Measurements from ENCODE around the gene GPR15LG.

The GPR15LG gene

GRCh38 chr10:84214612-84215235 lies 41.1 kb downstream of the GPR15LG start:
- no peak for DNase-seq (ENCODE audit: low spot score)

GRCh38 chr10:84216834-84217233 lies 43.2 kb downstream of the GPR15LG start:
- no peak for DNase-seq (ENCODE audit: low spot score)

DNA sequence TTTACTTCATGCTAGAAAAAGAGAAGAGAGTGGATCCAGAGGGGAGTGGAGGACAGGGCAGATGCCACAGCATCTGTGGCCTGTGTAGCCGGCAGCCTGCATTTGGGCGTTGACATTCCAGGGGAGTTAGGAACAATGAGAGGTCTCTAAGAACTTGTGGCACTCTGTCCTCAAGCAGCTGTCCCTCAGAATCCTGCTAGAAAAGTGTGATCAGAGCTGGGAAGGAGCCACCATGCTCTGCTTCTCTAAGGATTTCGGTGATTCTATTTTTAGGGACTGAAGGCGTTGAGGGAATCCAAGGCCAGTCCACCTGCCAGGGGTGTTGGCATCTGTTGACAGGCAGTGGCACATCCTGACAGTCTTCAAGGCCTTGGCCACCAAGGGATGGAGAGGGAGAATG lies 44.1 kb downstream of the GPR15LG start:
- DNase-seq (ENCODE audit: low spot score): no peak

DNA sequence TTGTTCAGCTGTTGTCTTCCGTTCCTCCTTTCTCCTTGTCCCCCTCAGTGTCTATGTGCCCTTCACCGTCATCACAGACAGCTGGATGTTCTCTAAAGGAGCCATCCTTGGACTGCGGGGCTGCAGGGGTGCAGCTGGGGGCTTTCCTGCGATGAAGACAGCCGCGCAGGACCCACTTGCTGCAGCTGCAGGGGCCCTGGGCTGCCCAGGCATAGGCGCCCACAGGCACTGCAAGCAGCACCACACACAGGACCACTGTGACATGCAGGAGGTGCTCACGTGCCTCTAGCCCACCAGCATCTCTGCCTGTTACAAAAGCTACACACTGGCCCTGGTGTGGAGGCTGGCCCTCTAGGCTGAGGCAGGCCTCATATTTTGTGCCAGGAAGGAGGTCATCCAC lies 48.3 kb downstream of the GPR15LG start:
- no peak for DNase-seq (ENCODE audit: low spot score)

DNA sequence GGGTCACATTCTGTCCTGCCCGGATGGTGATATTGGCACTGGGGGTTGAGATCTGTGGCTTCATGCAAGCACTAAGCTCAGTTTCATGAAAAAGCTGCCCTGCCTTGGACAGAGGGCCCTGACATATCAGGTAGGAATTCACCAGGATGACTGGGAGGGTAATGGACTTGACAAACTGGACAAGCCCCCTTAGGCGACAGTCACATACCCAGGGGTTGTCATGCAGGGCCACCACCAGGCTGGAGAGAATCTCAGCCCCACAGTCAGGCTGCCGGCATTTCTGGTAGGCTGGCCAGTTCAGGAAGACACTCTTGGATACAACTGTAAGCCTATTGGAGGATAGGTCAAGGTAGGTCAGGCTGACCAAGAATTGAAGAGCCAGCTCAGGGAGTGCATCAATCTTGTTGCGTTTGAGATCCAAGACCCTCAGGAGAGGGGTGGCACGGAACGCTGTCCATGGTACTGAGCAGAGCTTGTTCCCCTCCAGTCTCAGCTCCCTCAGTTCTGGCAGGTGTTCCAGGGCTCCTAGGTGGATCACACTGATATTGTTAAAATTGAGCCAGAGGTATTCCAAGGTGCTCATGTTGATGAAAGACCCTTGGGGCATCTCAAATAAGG lies 50.9 kb downstream of the GPR15LG start:
- no peak for DNase-seq (ENCODE audit: low spot score)

- DNase-seq (ENCODE audit: low spot score): no peak
Observed at GRCh38 chr10:84225427-84226173, 52.0 kb downstream of the GPR15LG start, which contains the start of gene LRIT2. Gene LRIT2 (minus strand): TSS chr10:84225544. CDS start chr10:84225520, 24 bp downstream.

- DNase-seq (ENCODE audit: low spot score): no peak
Observed at GRCh38 chr10:84226616-84227015, 53.0 kb downstream of the GPR15LG start.

DNA sequence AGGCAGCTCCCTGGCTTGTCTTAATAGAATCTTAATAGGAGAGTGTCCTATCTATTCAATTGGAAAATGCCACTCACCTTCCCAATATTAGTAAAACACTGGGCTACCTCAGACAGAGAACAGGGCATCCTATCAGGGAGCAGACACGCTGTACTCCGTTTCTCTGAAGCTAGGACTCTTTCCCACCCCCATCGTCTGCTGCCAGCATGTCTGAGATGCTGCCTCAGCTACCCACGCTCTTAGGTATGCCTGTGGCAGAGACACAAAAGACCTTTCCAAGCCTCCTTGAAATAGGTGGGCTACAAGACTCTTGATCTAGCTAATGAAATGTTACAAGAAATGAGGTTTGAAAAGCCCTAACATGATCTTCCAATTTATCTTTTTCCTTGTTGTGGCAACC lies 54.2 kb downstream of the GPR15LG start:
- no peak for DNase-seq (ENCODE audit: low spot score)

GRCh38 chr10:84230359-84230758 lies 56.8 kb downstream of the GPR15LG start:
- no peak for DNase-seq (ENCODE audit: low spot score)

DNA sequence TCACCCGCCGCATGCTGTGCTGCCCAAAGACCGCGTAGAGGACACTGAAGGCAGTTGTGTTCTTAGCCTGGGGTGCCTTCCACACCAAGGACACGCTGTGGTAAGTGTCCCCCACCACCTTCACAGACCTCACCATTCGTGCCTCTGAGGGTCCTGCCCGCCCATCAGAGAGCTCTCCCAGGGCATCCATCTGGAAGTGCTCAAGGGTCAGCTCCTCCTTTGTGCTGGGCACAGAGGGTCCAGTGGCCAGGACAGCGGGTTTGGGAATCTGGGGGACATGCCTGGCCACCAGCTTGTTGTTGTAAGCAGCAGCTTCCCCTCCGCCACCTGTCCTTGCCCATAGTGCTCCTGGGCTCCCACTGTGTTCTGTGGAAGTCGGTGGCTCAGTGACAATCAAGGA lies 58.8 kb downstream of the GPR15LG start:
- DNase-seq (ENCODE audit: low spot score): no peak

DNA sequence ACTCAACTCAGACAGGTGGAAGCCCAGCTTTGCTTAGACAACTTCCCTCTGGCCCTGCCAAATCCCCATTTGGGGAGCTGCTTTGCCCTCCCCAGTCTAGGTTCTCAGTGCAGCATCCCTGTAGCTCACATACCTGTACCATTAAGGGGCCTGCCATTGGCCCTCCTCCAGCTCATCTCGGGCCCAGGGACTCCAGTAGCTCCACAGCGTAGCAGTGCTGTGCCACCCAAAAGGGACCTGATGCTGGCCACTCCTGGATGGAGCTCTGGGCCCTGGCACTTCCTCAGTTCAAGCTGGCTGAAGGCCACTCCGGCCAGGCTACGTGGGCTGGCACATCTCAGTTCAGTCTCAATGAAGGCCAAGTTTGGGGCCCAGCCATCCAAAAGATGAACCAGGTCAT lies 60.3 kb downstream of the GPR15LG start:
- no peak for DNase-seq (ENCODE audit: low spot score)

GRCh38 chr10:84234479-84234878 lies 60.9 kb downstream of the GPR15LG start:
- DNase-seq (ENCODE audit: low spot score): no peak
